ENCODE results near the gene COG5. TPM values are rescaled to one million over a fixed set of nuclear protein-coding genes. Genes with fewer than 3 reads are reported as not detected.

Gene COG5
- total RNA-seq, 2 experiments from 2014 or later: 34.0 to 37.7 TPM

DNA sequence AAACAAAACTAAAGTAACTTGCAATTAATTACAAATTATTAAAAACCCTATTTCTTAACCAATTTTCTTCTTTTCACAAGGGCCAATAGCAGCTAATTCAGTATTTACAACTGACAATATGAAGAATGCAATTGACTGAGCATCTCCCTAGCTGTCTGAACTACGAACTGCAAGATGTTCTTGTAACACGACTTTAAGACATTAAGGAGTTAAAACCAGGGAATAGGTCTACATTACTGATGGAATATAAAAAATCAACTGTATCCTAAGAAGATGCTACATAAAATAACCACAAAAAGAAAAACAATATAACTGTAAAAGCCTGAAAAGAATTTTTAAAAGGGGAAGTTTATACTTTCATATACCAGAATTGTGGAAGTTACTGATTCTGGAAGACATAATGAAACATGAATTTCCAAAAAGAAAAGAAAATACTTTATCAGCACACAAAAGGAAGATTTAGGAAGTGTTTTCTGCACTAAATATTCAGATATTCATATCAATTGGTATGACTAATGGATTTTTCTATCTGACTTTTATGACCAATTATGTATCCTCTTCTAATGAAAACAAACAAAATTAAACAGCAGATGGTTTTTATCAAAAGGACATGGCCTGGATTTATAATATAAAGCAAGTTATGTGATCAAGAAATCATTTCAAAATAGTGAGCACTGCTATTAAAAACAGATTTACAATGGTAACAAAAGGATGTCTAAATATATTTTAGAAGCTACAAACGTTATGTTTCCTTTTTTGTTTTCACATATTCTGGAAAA lies 92.2 kb downstream of the COG5 start:
- ChIA-PET POLR2A (no interaction called here), CTCF (no interaction called here)

DNA sequence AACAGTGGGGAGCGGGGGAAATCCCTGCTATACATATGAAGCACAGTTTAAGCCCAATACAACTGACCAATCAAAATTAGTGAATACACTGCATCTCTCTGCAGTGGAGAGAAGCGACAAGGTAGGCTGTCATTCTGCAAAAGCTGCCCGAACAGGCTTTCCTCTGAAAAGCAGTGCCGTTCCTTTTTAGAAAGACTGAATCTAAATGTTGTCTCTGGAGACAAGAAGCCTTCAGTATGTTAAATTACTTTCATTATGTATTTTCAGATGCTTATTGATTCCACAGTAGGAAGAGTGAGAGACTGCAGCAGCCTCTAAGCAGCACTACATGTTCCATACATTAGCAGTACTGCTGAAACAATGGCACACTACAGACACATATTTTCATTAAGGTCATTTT lies 93.8 kb downstream of the COG5 start, which contains the start of gene GPR22:
TSS of gene GPR22 (plus strand) at position 129 of the 400 bp plus-strand sequence. CDS start 4,004 bp downstream, outside the sequence.
- ChIA-PET POLR2A (no interaction called here), CTCF (no interaction called here)

DNA sequence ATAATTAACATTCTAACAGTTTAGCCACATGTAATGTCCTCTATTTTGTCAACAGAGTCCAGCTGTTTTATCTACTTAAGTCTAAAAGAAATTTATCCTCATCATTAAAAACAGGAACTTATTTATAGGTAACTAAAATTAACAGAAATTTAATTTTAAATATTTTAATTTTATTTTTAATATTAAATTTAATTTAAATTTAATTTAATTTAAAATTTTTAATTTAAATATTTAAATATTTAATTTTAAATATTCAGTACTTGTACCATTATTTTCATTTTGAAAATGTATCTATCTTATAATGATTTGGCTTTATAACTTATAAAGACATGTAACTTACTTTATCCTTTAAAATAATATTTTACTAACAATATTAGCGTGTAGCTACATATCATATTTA lies 94.9 kb downstream of the COG5 start:
- POLR2A ChIA-PET: no interaction called here

DNA sequence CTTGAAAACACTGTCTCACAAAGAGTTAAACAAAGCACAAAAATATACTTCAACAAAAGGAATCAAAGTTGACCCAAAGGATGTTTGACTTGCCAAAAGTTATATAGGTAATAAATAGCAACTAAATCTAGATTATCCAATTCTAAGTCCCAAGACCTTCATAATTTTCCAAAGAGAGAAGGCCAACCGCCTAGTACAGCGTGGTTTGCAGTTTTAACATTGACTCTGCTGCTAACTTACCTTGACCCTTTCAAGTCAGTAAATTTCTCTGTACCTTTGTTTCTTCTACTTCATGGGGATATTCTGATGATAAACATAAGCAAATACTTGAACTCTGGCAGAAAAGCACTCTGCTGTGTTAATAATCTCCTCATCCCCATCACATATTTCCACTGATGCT lies 95.7 kb downstream of the COG5 start:
- ChIA-PET CTCF (no interaction called here), POLR2A (no interaction called here)

More for the DNA sequence above, 94.9 kb downstream of the COG5 start:
- CTCF ChIA-PET: no interaction called here

DNA sequence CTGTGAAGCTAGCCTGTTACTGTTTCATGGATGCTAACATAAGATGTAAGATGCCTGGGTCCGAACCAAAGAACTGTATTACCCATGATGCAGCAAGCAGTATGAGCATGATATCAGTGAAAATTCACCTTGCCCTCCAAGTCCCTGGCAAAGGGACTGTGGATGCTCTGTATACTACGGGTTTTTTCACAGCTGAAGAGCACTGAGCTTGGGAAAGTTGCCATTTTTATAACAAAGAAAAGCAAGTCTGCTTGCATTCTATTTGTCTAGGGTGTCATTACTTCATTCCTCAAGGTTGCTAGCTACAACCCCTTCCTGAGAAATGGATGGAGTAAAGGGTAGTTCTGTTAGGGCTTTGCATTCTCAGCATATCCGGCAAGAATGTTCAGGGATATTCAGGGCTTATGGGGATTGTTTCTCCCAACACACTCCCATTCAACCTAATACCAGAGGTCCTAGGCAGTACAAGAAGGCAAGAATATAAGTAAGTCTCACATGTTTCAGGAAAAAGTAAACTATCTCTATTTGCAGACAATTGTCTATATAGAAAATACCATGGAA lies 99.0 kb downstream of the COG5 start:
- POLR2A ChIA-PET: no interaction called here
- CTCF ChIA-PET: interaction anchor here (1.2 to 2.0 kb wide), 2 partner anchors 279 to 427 kb away, joined by 3 to 5 read pairs; partner anchors contain the start of gene CBLL1

DNA sequence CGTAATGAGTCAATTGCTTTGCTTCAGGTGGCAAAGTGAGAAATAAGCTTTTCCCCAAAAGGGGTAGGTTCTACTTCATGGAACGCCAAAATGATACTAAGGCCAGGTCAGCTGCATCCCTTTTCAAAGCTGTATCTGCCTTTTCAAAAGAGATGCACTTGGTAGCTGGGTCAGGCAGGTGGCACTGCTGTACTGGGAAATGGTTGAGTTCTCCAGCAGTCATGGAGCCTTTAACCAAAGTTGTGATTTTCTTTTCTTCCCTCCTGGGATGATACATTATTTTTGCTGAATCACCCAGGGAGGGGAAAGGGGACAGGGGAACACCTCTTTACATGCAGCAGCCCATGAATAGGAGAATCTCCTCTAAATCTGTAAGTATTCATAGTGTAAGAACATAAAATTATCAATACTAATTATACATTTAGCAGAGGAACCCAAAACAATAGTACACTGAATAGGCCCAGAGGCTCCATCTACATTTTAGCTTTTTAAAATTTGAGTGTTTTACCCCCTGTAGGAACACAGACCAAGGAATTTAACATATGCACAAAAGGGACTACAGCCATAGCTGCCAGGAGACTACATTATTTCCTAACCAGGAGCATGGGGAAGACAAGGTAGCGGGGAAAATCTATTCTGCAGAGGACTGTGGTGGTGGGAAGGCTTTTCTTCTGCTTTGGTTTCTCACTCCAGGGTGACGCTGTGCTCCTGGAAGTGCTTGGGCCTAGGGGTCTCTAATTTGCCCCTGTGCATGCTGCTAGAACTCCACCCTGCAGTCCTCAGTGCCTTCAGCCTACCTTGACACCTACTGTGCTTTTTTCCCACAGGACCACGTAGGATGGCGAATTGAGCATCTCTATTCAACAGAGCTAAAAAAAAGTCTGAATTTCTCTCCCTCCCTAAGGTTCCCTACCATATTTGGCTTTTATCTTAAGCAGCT lies 100.3 kb downstream of the COG5 start:
- CTCF ChIA-PET: interaction anchor here (0.6 to 2.0 kb wide), 11 partner anchors 10 to 429 kb away, joined by 3 to 5 read pairs (median 3); partner anchors contain the start of gene CBLL1
- POLR2A ChIA-PET: no interaction called here

DNA sequence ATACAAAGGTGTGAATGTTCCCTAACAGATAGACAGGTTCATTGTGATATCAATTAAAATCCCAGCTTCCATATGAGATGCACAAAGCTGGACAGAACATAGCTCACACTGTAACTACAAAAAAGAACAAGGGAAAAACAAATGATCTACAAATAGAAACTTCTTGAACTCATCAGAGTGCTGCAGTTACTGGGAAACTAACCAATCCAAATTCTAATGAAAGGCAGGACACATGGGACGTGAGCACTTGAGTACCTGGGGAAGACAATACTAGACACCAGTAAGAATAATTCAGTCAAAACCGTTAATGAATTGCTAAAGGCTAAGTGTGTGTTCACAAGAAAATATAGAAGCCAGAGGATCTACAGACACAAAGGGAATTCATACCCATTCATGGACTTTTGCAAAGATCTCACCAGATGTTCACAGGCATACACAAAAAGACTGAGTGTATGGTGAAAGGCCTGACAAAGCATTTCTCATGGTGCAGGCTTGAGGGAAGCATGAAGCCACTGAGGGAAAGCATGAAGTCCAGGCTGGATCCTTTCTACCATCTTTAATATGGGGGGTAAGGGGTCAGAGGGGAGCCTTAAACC lies 101.7 kb downstream of the COG5 start:
- ChIA-PET CTCF (no interaction called here), POLR2A (no interaction called here)

DNA sequence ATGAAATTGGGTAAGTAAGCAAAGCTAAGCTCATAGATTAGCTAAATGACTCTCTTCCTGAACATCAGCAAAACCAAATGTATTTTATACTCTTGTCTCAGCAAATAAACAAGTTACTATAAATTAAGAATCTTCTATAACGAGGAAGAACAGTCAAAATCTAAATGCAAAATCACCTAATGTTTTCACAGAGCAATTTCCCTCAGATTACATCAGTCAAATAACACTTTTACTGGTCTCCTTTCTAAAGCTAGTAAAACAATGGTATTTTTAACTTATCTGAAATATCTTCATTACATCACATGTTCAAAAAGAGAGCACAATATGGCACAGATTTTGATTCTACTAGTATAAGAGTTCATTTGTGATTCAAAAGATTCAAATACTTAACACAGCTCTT lies 110.3 kb downstream of the COG5 start:
- ChIA-PET POLR2A (no interaction called here), CTCF (interaction anchor here (0.7 kb wide), 1 partner anchor 9 kb away, joined by 3 read pairs; no protein-coding TSS in a partner anchor)

DNA sequence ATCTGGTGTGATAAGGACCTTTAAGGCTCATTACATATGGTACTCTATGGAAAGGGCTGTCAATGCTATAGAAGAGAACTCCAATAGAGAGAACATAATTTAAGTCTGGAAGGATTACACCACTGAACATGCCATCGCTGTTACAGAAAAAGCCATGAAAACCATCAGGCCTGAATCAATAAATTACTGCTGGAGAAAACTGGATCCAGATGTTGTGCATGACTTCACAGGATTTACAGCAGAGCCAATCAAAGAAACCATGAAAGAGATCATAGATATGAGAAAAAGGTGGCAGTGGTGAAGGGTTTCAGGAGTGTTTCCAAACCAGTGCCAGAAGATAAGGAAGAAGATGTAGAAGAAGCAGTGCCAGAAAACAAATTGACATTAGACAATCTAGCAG lies 112.8 kb downstream of the COG5 start:
- ChIA-PET POLR2A (no interaction called here), CTCF (no interaction called here)

DNA sequence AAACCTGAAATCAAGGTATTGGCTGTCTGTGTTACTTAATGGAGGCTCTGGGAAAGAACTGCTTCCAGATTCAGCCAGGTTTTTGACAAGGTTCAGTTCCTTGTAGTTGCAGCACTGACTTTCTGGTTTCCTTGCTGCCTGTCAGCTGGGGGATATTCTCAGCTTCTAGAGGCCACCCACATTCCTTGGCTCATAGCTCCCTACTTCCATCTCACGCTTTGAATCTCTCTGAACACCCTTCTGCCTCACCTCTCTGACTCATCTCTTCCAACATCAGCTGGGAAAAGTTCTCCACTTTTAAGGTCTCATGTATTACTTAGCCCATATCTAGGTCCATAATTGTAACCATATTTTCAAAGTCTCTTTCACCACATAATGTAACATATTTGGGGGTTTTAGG lies 116.7 kb downstream of the COG5 start:
- CTCF ChIA-PET: no interaction called here
- POLR2A ChIA-PET: no interaction called here

DNA sequence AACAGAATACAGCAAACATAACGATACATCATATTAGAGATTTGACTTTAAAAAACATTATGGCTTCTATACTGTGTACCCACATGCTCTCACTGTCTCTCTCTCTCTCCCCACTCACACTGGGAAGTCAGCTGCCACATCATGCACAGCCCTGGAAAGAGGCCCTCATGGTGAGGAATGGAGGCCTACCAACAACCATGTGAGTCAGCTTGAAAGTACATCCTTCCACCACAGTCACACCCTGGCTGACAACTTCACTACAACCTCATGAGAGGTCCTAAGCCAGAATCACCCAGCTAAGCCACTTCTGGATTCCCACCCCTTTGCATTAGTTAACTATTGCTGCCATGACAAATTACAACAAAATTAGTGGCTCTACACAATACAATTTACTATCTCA lies 117.2 kb downstream of the COG5 start:
- ChIA-PET POLR2A (no interaction called here), CTCF (no interaction called here)

DNA sequence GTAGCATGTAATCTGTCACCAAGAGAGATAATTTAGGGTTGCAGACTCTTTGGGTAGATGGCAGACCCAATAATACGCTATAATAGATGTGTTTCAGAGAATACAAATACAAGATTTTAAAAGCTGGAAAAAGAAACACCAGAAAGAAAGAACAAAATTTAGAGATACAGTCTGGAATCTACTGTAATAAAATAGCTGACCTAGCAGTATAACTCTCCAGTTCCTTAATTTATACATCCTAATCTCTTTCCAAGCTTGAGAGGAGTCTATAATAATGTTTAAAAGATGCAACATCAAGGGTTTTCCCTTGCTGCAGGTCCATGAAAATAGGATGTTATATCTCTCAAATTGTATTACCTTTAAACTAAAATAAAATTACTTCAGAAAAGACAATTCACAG lies 121.0 kb downstream of the COG5 start:
- POLR2A ChIA-PET: no interaction called here
- CTCF ChIA-PET: no interaction called here

DNA sequence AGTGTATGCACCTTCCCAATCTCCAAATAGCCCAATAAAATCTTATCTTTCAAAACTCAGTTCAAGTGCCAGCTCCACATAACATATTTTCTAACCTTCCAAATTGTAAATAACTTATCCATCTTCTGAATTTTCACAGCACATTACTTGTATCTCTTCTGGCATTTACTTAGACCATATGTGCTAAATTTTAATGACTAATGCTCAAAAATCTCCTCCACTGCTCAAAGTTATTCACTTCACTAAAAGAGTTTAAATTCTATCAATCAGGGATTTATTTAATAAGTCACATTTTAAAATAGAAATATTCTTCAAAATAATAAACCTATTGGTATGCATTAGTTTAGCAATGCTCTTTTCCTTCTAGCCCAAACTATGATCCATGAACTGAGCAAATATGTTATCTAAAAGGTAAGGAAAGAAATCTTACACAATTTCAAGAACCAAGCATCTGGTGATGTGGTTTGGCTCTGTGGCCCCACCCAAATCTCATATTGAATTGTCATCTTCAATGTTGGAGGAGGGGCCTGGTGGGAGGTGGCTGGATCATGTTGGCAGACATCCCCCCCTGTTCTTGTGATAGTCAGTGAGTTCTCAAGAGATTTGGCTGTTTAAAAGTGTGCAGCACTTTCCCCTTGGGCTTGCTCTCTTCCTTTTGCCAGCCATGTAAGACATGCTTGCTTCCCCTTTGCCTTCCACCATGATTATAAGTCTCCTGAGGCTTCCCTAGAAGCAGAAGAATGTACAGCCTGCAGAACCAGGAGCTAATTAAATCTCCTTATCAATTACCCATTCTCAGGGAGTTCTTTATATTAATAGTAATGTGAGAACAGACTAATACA lies 121.9 kb downstream of the COG5 start:
- ChIA-PET POLR2A (no interaction called here), CTCF (no interaction called here)

DNA sequence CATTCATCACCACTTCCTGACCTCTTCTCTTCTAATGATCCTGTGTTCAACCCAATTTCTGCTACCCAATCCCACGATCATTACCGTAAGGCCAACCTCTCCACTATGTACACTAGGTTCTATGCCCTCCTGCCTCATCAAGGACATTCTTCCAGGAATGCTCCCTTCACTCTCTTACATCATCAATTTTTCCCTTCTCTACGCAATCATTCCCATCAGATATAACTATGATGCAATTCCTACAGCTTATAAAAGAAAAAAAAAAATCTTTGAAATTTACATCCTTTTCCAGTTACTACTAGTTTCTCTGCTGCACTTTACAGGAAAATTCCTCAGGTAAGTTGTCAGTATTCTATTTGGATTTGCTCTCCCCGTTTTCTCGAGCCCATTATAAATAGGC lies 124.7 kb downstream of the COG5 start:
- ChIA-PET POLR2A (no interaction called here), CTCF (no interaction called here)

DNA sequence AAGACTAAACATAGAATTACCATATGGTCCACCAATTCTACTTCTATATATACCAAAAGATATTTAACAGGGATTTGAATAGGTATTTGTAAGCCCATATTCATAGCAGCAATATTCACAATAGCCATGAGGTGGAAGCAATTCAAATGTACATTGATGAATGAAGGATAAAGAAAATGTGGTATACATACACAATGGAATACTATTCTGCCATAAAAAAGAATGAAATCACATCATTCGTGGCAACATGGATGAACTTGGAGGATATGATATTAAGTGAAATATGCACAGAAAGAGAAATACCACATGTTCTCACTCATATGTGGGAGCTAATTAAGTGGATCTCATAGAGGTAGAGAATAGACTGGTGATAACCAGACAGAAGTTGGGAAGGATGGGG lies 128.0 kb downstream of the COG5 start:
- CTCF ChIA-PET: no interaction called here
- POLR2A ChIA-PET: no interaction called here

DNA sequence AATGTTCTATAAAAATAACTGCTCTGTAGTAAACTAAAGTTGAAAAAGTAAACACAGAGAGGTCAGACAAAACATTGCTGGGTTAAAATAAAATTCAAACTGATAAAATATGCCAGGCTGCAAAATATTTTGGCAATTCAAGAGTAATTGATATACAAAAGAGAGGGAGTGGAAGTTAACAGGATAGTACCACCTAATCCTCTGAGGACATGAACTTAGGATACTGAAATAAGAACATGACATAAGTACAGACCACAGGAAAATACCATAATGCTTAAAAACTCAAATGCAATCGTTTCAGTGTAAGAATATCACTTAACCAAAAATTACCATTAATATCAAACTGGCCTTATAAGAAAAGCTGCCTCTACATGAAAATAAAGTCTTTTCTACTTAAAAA lies 131.5 kb downstream of the COG5 start:
- POLR2A ChIA-PET: no interaction called here
- CTCF ChIA-PET: no interaction called here

DNA sequence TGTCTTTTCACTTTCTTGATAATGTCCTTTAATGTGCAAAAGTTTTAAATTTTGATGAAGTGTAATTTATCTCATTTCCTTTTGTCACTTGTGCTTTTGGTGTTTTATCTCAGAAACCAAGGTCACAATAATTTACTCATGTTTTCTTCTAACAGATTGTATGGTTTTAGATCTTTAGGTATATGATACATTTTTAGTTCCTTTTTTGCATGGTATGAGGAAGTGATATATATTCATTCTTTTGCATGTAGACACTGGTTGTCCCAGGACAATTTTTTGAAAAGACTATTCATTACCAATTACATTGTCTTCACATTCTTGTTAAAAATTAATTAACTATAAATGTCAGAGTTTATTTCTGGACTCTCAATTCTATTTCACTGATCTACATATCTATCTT lies 133.7 kb downstream of the COG5 start:
- POLR2A ChIA-PET: no interaction called here

DNA sequence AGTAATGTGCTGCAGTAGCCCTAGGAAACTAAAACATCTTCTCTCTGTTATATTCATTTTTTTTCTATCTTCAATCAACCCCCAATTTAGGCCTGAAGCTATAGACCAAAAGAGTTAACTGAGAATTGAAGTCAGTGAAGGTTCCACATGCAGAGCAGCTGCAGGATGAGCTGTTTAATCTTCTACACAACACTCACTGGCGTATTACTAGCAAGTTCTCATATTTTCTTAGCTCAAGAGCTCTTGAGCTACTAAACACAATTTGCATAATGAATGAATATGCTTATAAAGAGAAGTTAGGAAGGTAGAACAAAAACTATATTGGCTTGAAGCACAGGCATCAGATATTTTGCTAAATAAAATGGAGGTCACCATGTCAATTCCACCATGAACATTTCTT lies 135.1 kb downstream of the COG5 start:
- ChIA-PET POLR2A (no interaction called here), CTCF (no interaction called here)

More for the DNA sequence above, 133.7 kb downstream of the COG5 start:
- CTCF ChIA-PET: no interaction called here

DNA sequence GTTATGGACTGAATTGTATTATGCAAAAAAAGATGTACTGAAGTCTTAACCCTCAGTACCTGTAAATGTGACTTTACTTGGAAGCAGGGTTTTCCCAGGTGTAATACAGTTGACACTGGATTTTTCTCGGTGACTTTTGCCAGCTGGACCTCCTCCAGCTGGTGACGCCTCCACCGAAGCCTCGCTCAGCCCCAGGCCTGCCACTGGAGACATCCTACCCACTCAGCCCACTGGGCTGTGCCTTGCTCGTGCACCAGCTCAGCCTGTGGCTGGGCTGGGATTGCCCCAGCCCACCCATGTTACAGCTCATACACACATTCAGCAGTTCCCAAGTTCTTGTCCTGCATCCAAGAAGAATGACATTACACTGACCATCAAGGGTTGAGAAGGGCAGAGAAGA lies 136.3 kb downstream of the COG5 start:
- ChIA-PET CTCF (no interaction called here), POLR2A (no interaction called here)

DNA sequence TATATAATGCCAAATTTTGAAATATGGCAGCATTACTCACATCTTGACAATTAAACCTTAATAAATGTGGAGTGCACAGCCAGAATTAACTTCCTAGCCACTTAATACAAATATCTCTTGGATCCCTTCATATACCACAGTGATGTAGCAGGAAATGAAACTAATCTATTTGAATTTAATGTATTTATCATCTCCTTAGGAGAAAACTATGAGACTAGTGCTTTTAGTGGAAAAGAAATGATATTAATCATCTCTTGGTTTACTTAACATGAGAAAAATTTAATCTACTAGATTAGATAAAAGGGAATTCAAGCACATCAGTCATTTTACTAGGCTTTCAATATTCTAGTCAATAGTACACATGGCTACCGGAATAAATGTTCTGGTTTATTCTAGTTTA lies 149.5 kb downstream of the COG5 start:
- ChIA-PET POLR2A (no interaction called here), CTCF (no interaction called here)
